Upper lobe of left lung (tissue), 6 donors: ENCODE data around the gene GALNT18. TPM values are rescaled to one million over a fixed set of nuclear protein-coding genes. Genes with fewer than 3 reads are reported as not detected.

Source experiments
- ATAC-seq, 2 donors: fragments of 200-7000 bp; cut with Tn5 transposase; one replicate each; pipeline ENCODE4 v1.9.1; 2022; ENCODE audit warnings: mild to moderate bottlenecking in 2 of 2, moderate library complexity in 2 of 2; ENCODE audit not compliant: low FRiP score in 2 of 2
- DNase-seq, 2 donors: peaks; one replicate each; pipeline ENCODE4 v3.0.0-alpha.2; 2019 to 2020
- H3K27ac ChIP-seq, 4 donors: fragments of 200-600 bp; sonication (generic); one replicate each; pipeline ENCODE4 v1.5.1; 2016 to 2019
- H3K27me3 ChIP-seq, 4 donors: fragments of 200-600 bp; sonication (generic); one replicate each; pipeline ENCODE4 v1.5.1; 2017 to 2019
- H3K36me3 ChIP-seq, 4 donors: fragments of 200-600 bp; sonication (generic); one replicate each; pipeline ENCODE4 v1.5.1; 2016 to 2019
- H3K4me1 ChIP-seq, 4 donors: fragments of 200-600 bp; sonication (generic); one replicate each; pipeline ENCODE4 v1.5.1; 2018 to 2019
- H3K4me3 ChIP-seq, 4 donors: fragments of 200-600 bp; sonication (generic); one replicate each; pipeline ENCODE4 v1.5.1; 2017 to 2019; ENCODE audit warnings: mild to moderate bottlenecking in 2 of 4, moderate library complexity in 1 of 4
- H3K9me3 ChIP-seq, 4 donors: fragments of 200-600 bp; sonication (generic); one replicate each; pipeline ENCODE4 v1.5.1; 2018 to 2019
- CTCF ChIP-seq, 6 experiments: fragments of 450-650 bp in 4 of 6; fragments of 200-600 bp in 2 of 6; sonication (generic) in 2 of 6; IDR thresholded peaks; one replicate each; pipeline ENCODE4 v1.5.1; 2016 to 2019; ENCODE audit warnings: antibody characterized with exemption in 6 of 6
- EP300 ChIP-seq, 4 donors: sonication (generic); formaldehyde crosslinking; IDR thresholded peaks; one replicate each; pipeline ENCODE4 v1.5.1; 2017; ENCODE audit warnings: antibody characterized with exemption in 4 of 4, control low read depth in 2 of 4
- POLR2A ChIP-seq, 4 donors: fragments of 450-650 bp; IDR thresholded peaks; one replicate each; pipeline ENCODE4 v1.5.1; 2016 to 2017; ENCODE audit warnings: antibody characterized with exemption in 4 of 4, mild to moderate bottlenecking in 2 of 4
- POLR2AphosphoS5 ChIP-seq, 2 donors: sonication (generic); formaldehyde crosslinking; IDR thresholded peaks; one replicate each; pipeline ENCODE4 v1.5.1; 2017; ENCODE audit warnings: antibody characterized with exemption in 2 of 2
- WGBS, 2 donors: methylation state at CpG; one replicate each; pipeline ENCODE4 v1.1.5; 2017 to 2018; 5-methylcytosine and 5-hydroxymethylcytosine counted together
- total RNA-seq, 6 donors: library from RNA; depleted of rRNA in 4 of 6; stranded (reverse); fragments of >200 nt in 4 of 6; gene quantifications; one replicate each; pipeline versions ENCODE4 v1.1.0 to v1.2.1, GENCODE V29; 2016 to 2021
- donor health status: DM: no; HTN: no; CAD: no; lungs with moderate emphysema.
- donor health status: DM: no; HTN: yes; CAD: no; lungs with severe emphysema.

Gene GALNT18
- total RNA-seq, 6 donors from 2014 or later, result 48.2 to 115 (median 61.8) TPM

DNA sequence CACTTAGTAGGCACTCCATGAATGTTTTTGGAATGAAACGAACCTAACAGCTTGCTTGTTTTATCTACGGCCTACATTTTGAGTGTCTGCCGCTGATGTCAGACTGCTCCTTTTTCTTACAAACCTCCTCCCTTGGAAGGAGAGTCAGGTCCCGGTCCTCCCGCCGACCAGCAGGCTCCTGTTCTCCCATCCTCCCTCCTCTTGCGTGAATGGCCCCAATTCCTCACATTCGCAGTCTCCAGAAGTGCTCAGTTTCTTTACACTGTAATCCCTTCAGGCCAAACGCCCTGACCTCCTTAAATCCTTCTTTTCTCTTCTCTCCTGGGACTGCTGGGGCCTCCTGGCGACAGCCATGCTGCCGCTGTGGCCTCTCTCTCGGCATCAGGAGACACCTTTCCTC is 186.2 kb downstream of the GALNT18 start:
- H3K27ac ChIP-seq, result no peak overlapping the region
- H3K36me3 ChIP-seq, result peaks cover 0 to 21% (median 3%) of the 10 kb centered on the region in 4 donors
- DNase-seq (no peak), ATAC-seq (no peak)
- no peaks in the 10 kb centered on the region for H3K4me1 ChIP-seq
- H3K27me3 ChIP-seq, result no peaks in the 10 kb centered on the region
- H3K9me3 ChIP-seq, result no peaks in the 10 kb centered on the region
- 84 to 86% methylated on average over 11 of the region's 12 CpGs for WGBS, 2 donors
- no peak overlapping the region for H3K4me3 ChIP-seq
- TF ChIP-seq POLR2A (IDR thresholded peaks at IDR 0.05), result no peak
- TF ChIP-seq POLR2AphosphoS5 (IDR thresholded peaks at IDR 0.05), result no peak
- TF ChIP-seq CTCF (IDR thresholded peaks at IDR 0.05), result no peak
- no peak for TF ChIP-seq EP300 (IDR thresholded peaks at IDR 0.05)

- no peak for DNase-seq
These were observed 187.8 kb downstream of the GALNT18 start for GRCh38 chr11:11433960-11434359.

GRCh38 chr11:11432621-11433319 is 189.0 kb downstream of the GALNT18 start:
- Histone ChIP-seq H3K4me1 (peaks cover 7 to 13% (median 9%) of the 10 kb centered on the region in 4 donors), H3K27ac (no peak overlapping the region), H3K36me3 (peaks cover 0 to 29% (median 3%) of the 10 kb centered on the region in 4 donors), H3K27me3 (no peaks in the 10 kb centered on the region), H3K9me3 (no peaks in the 10 kb centered on the region), H3K4me3 (no peak overlapping the region)
- ATAC-seq (no peak), DNase-seq (no peak)
- WGBS, 2 donors, result 90 to 95% methylated on average over 13 of the region's 13 CpGs
- TF ChIP-seq POLR2A (IDR thresholded peaks at IDR 0.05) (no peak), POLR2AphosphoS5 (IDR thresholded peaks at IDR 0.05) (no peak), EP300 (IDR thresholded peaks at IDR 0.05) (no peak), CTCF (IDR thresholded peaks at IDR 0.05) (no peak)

More at GRCh38 chr11:11433960-11434359, 187.8 kb downstream of the GALNT18 start:
- no peak for TF ChIP-seq EP300 (IDR thresholded peaks at IDR 0.05)
- TF ChIP-seq POLR2A (IDR thresholded peaks at IDR 0.05), result no peak
- no peak for TF ChIP-seq POLR2AphosphoS5 (IDR thresholded peaks at IDR 0.05)
- TF ChIP-seq CTCF (IDR thresholded peaks at IDR 0.05), result no peak
- peaks cover 0 to 29% (median 3%) of the 10 kb centered on the region in 4 donors for H3K36me3 ChIP-seq
- no peaks in the 10 kb centered on the region for H3K27me3 ChIP-seq
- H3K9me3 ChIP-seq, result no peaks in the 10 kb centered on the region
- H3K4me1 ChIP-seq, result peaks cover 0 to 5% (median 0%) of the 10 kb centered on the region in 4 donors
- no peak overlapping the region for H3K4me3 ChIP-seq
- no peak overlapping the region for H3K27ac ChIP-seq
- ATAC-seq, result no peak
- WGBS, 2 donors, result 78 to 79% methylated on average over 2 of the region's 2 CpGs

GRCh38 chr11:11430431-11430830 is 191.4 kb downstream of the GALNT18 start:
- H3K27ac ChIP-seq, result no peak overlapping the region
- H3K9me3 ChIP-seq, result no peaks in the 10 kb centered on the region
- no peak overlapping the region for H3K4me3 ChIP-seq
- WGBS, 2 donors, result 92 to 99% methylated on average over 2 to 4 of the region's 4 CpGs
- peaks cover 0 to 33% (median 3%) of the 10 kb centered on the region in 4 donors for H3K36me3 ChIP-seq
- no peak for DNase-seq
- H3K27me3 ChIP-seq, result no peaks in the 10 kb centered on the region
- TF ChIP-seq POLR2AphosphoS5 (IDR thresholded peaks at IDR 0.05), result no peak
- no peak for TF ChIP-seq EP300 (IDR thresholded peaks at IDR 0.05)
- peaks cover 12 to 21% (median 18%) of the 10 kb centered on the region in 4 donors for H3K4me1 ChIP-seq
- no peak for ATAC-seq

- TF ChIP-seq EP300 (IDR thresholded peaks at IDR 0.05) (no peak), POLR2AphosphoS5 (IDR thresholded peaks at IDR 0.05) (no peak), POLR2A (IDR thresholded peaks at IDR 0.05) (no peak), CTCF (IDR thresholded peaks at IDR 0.05) (no peak)
- 74 to 79% methylated on average over 4 of the region's 4 CpGs for WGBS, 2 donors
- ATAC-seq, result no peak
These were observed 193.1 kb downstream of the GALNT18 start for GRCh38 chr11:11428714-11429113.

More at GRCh38 chr11:11428714-11429113, 193.1 kb downstream of the GALNT18 start:
- Histone ChIP-seq H3K9me3 (no peaks in the 10 kb centered on the region), H3K4me3 (no peak overlapping the region), H3K4me1 (peaks cover 12 to 21% (median 18%) of the 10 kb centered on the region in 4 donors), H3K27me3 (no peaks in the 10 kb centered on the region), H3K36me3 (peaks cover 0 to 33% (median 3%) of the 10 kb centered on the region in 4 donors), H3K27ac (peak overlapping the region in 1 of 4 donors; percentile 71)
- DNase-seq, result no peak
